ENCODE results near the gene ULK3. TPM values are rescaled to one million over a fixed set of nuclear protein-coding genes. Genes with fewer than 3 reads are reported as not detected.
"Not testable (repeated sequence)": the region's sequence is repeated elsewhere in the genome, so short reads cannot be mapped to it uniquely, and the experiment has no call there.

Gene ULK3
- total RNA-seq, 6 experiments from 2014 or later: 19.7 to 25.1 (median 22.1) TPM

GRCh38 chr15:74889883-74890664 lies 47.1 kb upstream of the ULK3 start, which contains the start of gene MPI:
TSS of gene MPI (plus strand) at chr15:74890042. CDS start at chr15:74890074, 32 bp downstream.
- TF ChIP-seq POLR2A (IDR thresholded peaks at IDR 0.05) (peak; percentile 50), CTCF (IDR thresholded peaks at IDR 0.05) (peak in 1 of 4 donors; percentile 14)
- H3K27ac ChIP-seq: peak within 1 kb of the TSS; percentile 50 to 90 (median 74)
- no peaks in the 10 kb centered on the region for H3K36me3 ChIP-seq
- ATAC-seq (peak; percentile 85 to 94 (median 90)), DNase-seq (peak; percentile 88 to 90 (median 89))
- H3K27me3 ChIP-seq: no peaks in the 10 kb centered on the region
- H3K4me3 ChIP-seq: peak within 1 kb of the TSS; percentile 94 to 99 (median 97)
- intact Hi-C loops (cut with DNase I): no loop called here
- no peaks in the 10 kb centered on the region for H3K9me3 ChIP-seq
- H3K4me1 ChIP-seq: peaks cover 0 to 29% (median 8%) of the 10 kb centered on the region in 4 donors
- WGBS (ENCODE audit: insufficient coverage, low coverage, low lambda C conversion rate, missing lambda C conversion rate): 2% methylated on average over 9 of the region's 47 CpGs

GRCh38 chr15:74889390-74889882 lies 46.5 kb upstream of the ULK3 start:
- Histone ChIP-seq H3K4me3 (peak overlapping the region; percentile 94 to 99 (median 97)), H3K27ac (peak overlapping the region; percentile 50 to 90 (median 74)), H3K4me1 (peaks cover 0 to 29% (median 8%) of the 10 kb centered on the region in 4 donors), H3K27me3 (no peaks in the 10 kb centered on the region), H3K9me3 (no peaks in the 10 kb centered on the region), H3K36me3 (no peaks in the 10 kb centered on the region)
- WGBS (ENCODE audit: insufficient coverage, low coverage, low lambda C conversion rate, missing lambda C conversion rate): 42% methylated on average over 8 of the region's 8 CpGs
- intact Hi-C loops (cut with DNase I): no loop called here
- ATAC-seq: peak in 3 of 4 donors; percentile 6 to 28 (median 16)
- DNase-seq: peak in 1 of 3 donors; percentile 49
- TF ChIP-seq CTCF (IDR thresholded peaks at IDR 0.05): no peak
- TF ChIP-seq POLR2A (IDR thresholded peaks at IDR 0.05): no peak

- H3K4me3 ChIP-seq: no peak overlapping the region
- TF ChIP-seq CTCF (IDR thresholded peaks at IDR 0.05) (no peak), POLR2A (IDR thresholded peaks at IDR 0.05) (no peak)
- H3K27ac ChIP-seq: no peak overlapping the region
- 83% methylated on average over 1 of the region's 4 CpGs for WGBS (ENCODE audit: insufficient coverage, low coverage, low lambda C conversion rate, missing lambda C conversion rate)
- peaks cover 0 to 29% (median 8%) of the 10 kb centered on the region in 4 donors for H3K4me1 ChIP-seq
- intact Hi-C loops (cut with DNase I): no loop called here
- no peaks in the 10 kb centered on the region for H3K9me3 ChIP-seq
- no peak for ATAC-seq
- no peak for DNase-seq
- no peaks in the 10 kb centered on the region for H3K36me3 ChIP-seq
- no peaks in the 10 kb centered on the region for H3K27me3 ChIP-seq
Measured at GRCh38 chr15:74888716-74889115, 45.8 kb upstream of the ULK3 start.

GRCh38 chr15:74887537-74888193 lies 44.7 kb upstream of the ULK3 start:
- WGBS (ENCODE audit: insufficient coverage, low coverage, low lambda C conversion rate, missing lambda C conversion rate): 72% methylated on average over 4 of the region's 10 CpGs
- H3K27ac ChIP-seq, ATAC-seq: not testable (repeated sequence)

More at GRCh38 chr15:74887537-74888193, 44.7 kb upstream of the ULK3 start:
- H3K36me3 ChIP-seq; intact Hi-C loops (cut with DNase I); DNase-seq; H3K9me3 ChIP-seq; H3K4me3 ChIP-seq; H3K27me3 ChIP-seq: not testable (repeated sequence)
- H3K4me1 ChIP-seq: peaks cover 0 to 23% (median 8%) of the 10 kb centered on the region in 4 donors
